CD8-positive, alpha-beta memory T cell (primary cell): ENCODE results near the gene HSD17B14. TPM values are rescaled to one million over a fixed set of nuclear protein-coding genes. Genes with fewer than 3 reads are reported as not detected.

Source experiments
- CTCF ChIA-PET: fragments of 350-600 bp; sonication (Branson Sonifier 250); formaldehyde crosslinking; loops from one replicate; lab custom pipeline; 2021; ENCODE audit warnings: antibody characterized with exemption; lab: Charles Lee
- POLR2A ChIA-PET: fragments of 350-600 bp; sonication (Branson Sonifier 250); formaldehyde crosslinking; loops from one replicate; lab custom pipeline; 2021; ENCODE audit warnings: antibody characterized with exemption; lab: Charles Lee
- DNase-seq, 5 donors: peaks; one replicate each; pipeline versions ENCODE4 v3.0.0 to v3.0.0-alpha.2; 2020 to 2022; ENCODE audit warnings: mixed read lengths in 1 of 5
- H3K27ac ChIP-seq: one replicate; pipeline ENCODE4 v1.7.0; 2013; ENCODE audit warnings: low read depth, mild to moderate bottlenecking, low read length, moderate library complexity
- H3K27me3 ChIP-seq: 2 replicates; pipeline ENCODE4 v1.7.0; 2013; ENCODE audit warnings: low read length, mild to moderate bottlenecking; ENCODE audit not compliant: insufficient read depth, poor library complexity, severe bottlenecking
- H3K36me3 ChIP-seq: 2 replicates; pipeline ENCODE4 v1.7.0; 2013; ENCODE audit warnings: mild to moderate bottlenecking, low read length, moderate library complexity; ENCODE audit not compliant: insufficient read depth
- H3K4me1 ChIP-seq: 2 replicates; pipeline ENCODE4 v1.7.0; 2013; ENCODE audit warnings: mild to moderate bottlenecking, low read length, moderate library complexity; ENCODE audit not compliant: insufficient read depth
- H3K4me3 ChIP-seq: 2 replicates; pipeline ENCODE4 v1.7.0; 2013; ENCODE audit warnings: mild to moderate bottlenecking, low read length
- H3K9me3 ChIP-seq: 2 replicates; pipeline ENCODE4 v1.7.0; 2013; ENCODE audit warnings: mild to moderate bottlenecking, low read length
- H3K27ac Mint-ChIP-seq, 8 donors: one replicate each; pipeline ENCODE4 v1.8.0; 2020 to 2021; ENCODE audit warnings: mixed read lengths in 8 of 8, mild to moderate bottlenecking in 6 of 8, inconsistent platforms in 3 of 8, moderate library complexity in 3 of 8
- H3K27me3 Mint-ChIP-seq, 2 donors: one replicate each; pipeline ENCODE4 v1.8.0; 2020 to 2021; ENCODE audit warnings: mixed read lengths in 2 of 2, mild to moderate bottlenecking in 1 of 2, moderate library complexity in 1 of 2
- H3K36me3 Mint-ChIP-seq, 3 donors: one replicate each; pipeline ENCODE4 v1.8.0; 2020 to 2021; ENCODE audit warnings: mixed read lengths in 3 of 3, inconsistent platforms in 1 of 3, mild to moderate bottlenecking in 1 of 3
- H3K4me1 Mint-ChIP-seq, 3 donors: one replicate each; pipeline ENCODE4 v1.8.0; 2020 to 2021; ENCODE audit warnings: mixed read lengths in 3 of 3, inconsistent platforms in 1 of 3, mild to moderate bottlenecking in 1 of 3
- H3K4me3 Mint-ChIP-seq, 7 donors: one replicate each; pipeline ENCODE4 v1.8.0; 2020 to 2021; ENCODE audit warnings: mixed read lengths in 7 of 7, mild to moderate bottlenecking in 6 of 7, moderate library complexity in 4 of 7, inconsistent platforms in 2 of 7
- H3K9me3 Mint-ChIP-seq, 5 donors: one replicate each; pipeline ENCODE4 v1.8.0; 2020 to 2022; ENCODE audit warnings: mixed read lengths in 5 of 5, mild to moderate bottlenecking in 3 of 5, moderate library complexity in 2 of 5, inconsistent platforms in 1 of 5
- polyA plus RNA-seq: library from polyadenylated mRNA; unstranded; fragments of 300-500 nt; fragmentation: Illumina TruSeq; gene quantifications from one replicate; pipeline ENCODE4 v1.2.3, GENCODE V29; 2021
- total RNA-seq, 2 experiments: library from RNA; stranded (reverse); gene quantifications; one replicate each; pipeline ENCODE4 v1.2.3, GENCODE V29; 2021

Gene HSD17B14
- total and polyA plus RNA-seq, 3 experiments from 2014 or later = 0.18 to 1.1 (median 0.37) TPM

- Mint-ChIP-seq H3K27me3 (peaks cover 7% of the 10 kb centered on the region in 2 donors), H3K27ac (peak overlapping the region in 1 of 8 donors; percentile 28), H3K4me1 (no peaks in the 10 kb centered on the region), H3K4me3 (no peak overlapping the region), H3K36me3 (no peaks in the 10 kb centered on the region), H3K9me3 (no peaks in the 10 kb centered on the region)
- POLR2A ChIA-PET = interaction anchor here (0.6 kb wide), 1 partner anchor 8 kb away, joined by 7 read pairs; no protein-coding TSS in a partner anchor
- Histone ChIP-seq H3K9me3 (no peaks in the 10 kb centered on the region), H3K27ac (no peak overlapping the region), H3K4me1 (no peaks in the 10 kb centered on the region), H3K4me3 (no peak overlapping the region), H3K36me3 (no peaks in the 10 kb centered on the region), H3K27me3 (no peaks in the 10 kb centered on the region)
- no peak for DNase-seq
- CTCF ChIA-PET = no interaction called here
Observed at GRCh38 chr19:48866692-48867091, 30.4 kb upstream of the HSD17B14 start.

GRCh38 chr19:48862827-48863226 is 26.5 kb upstream of the HSD17B14 start:
- POLR2A ChIA-PET = no interaction called here
- Mint-ChIP-seq H3K36me3 (no peaks in the 10 kb centered on the region), H3K27ac (no peak overlapping the region), H3K9me3 (no peaks in the 10 kb centered on the region), H3K4me1 (peaks cover 2 to 4% (median 4%) of the 10 kb centered on the region in 3 donors), H3K4me3 (peak overlapping the region in 1 of 7 donors; percentile 55), H3K27me3 (peaks cover 3% of the 10 kb centered on the region in 2 donors)
- CTCF ChIA-PET = no interaction called here
- Histone ChIP-seq H3K27ac (no peak overlapping the region), H3K36me3 (no peaks in the 10 kb centered on the region), H3K4me3 (no peak overlapping the region), H3K27me3 (no peaks in the 10 kb centered on the region), H3K9me3 (no peaks in the 10 kb centered on the region), H3K4me1 (no peaks in the 10 kb centered on the region)
- no peak for DNase-seq

GRCh38 chr19:48861313-48861712 is 25.0 kb upstream of the HSD17B14 start:
- Mint-ChIP-seq H3K36me3 (no peaks in the 10 kb centered on the region), H3K4me1 (peaks cover 2 to 4% (median 4%) of the 10 kb centered on the region in 3 donors), H3K9me3 (no peaks in the 10 kb centered on the region), H3K4me3 (no peak overlapping the region), H3K27ac (no peak overlapping the region), H3K27me3 (peaks cover 0 to 3% of the 10 kb centered on the region in 2 donors)
- no peaks in the 10 kb centered on the region for H3K4me1 ChIP-seq
- no peaks in the 10 kb centered on the region for H3K27me3 ChIP-seq
- POLR2A ChIA-PET = no interaction called here
- CTCF ChIA-PET = no interaction called here
- H3K4me3 ChIP-seq = no peak overlapping the region
- no peak for DNase-seq
- H3K36me3 ChIP-seq = no peaks in the 10 kb centered on the region
- H3K9me3 ChIP-seq = no peaks in the 10 kb centered on the region
- H3K27ac ChIP-seq = no peak overlapping the region

- Histone ChIP-seq H3K4me1 (no peaks in the 10 kb centered on the region), H3K4me3 (peak overlapping the region; percentile 81), H3K9me3 (no peaks in the 10 kb centered on the region), H3K27ac (peak overlapping the region; percentile 84), H3K36me3 (no peaks in the 10 kb centered on the region), H3K27me3 (no peaks in the 10 kb centered on the region)
- Mint-ChIP-seq H3K4me3 (peak overlapping the region in 5 of 7 donors; percentile 8 to 96 (median 45)), H3K27me3 (no peaks in the 10 kb centered on the region), H3K9me3 (no peaks in the 10 kb centered on the region), H3K27ac (peak overlapping the region in 1 of 8 donors; percentile 17), H3K36me3 (no peaks in the 10 kb centered on the region), H3K4me1 (peaks cover 2 to 4% (median 4%) of the 10 kb centered on the region in 3 donors)
- DNase-seq = no peak
- POLR2A ChIA-PET = no interaction called here
- CTCF ChIA-PET = no interaction called here
Observed at GRCh38 chr19:48859711-48860572, 23.7 kb upstream of the HSD17B14 start.

GRCh38 chr19:48858984-48859710 is 22.9 kb upstream of the HSD17B14 start:
- H3K4me1 Mint-ChIP-seq = peaks cover 2 to 4% (median 4%) of the 10 kb centered on the region in 3 donors

GRCh38 chr19:48856921-48857320 is 20.6 kb upstream of the HSD17B14 start:
- H3K36me3 Mint-ChIP-seq = no peaks in the 10 kb centered on the region
- peaks cover 2 to 4% (median 4%) of the 10 kb centered on the region in 3 donors for H3K4me1 Mint-ChIP-seq
- no peak overlapping the region for H3K27ac ChIP-seq
- H3K9me3 ChIP-seq = no peaks in the 10 kb centered on the region
- no peak overlapping the region for H3K4me3 ChIP-seq
- no peaks in the 10 kb centered on the region for H3K4me1 ChIP-seq
- no peaks in the 10 kb centered on the region for H3K9me3 Mint-ChIP-seq
- H3K27ac Mint-ChIP-seq = no peak overlapping the region
- DNase-seq = no peak
- H3K36me3 ChIP-seq = no peaks in the 10 kb centered on the region
- H3K27me3 ChIP-seq = no peaks in the 10 kb centered on the region
- peak overlapping the region in 1 of 7 donors; percentile 9 for H3K4me3 Mint-ChIP-seq
- no peaks in the 10 kb centered on the region for H3K27me3 Mint-ChIP-seq
- POLR2A ChIA-PET = no interaction called here
- CTCF ChIA-PET = no interaction called here

More at GRCh38 chr19:48858984-48859710, 22.9 kb upstream of the HSD17B14 start:
- ChIA-PET CTCF (interaction anchor here (1.2 kb wide), 1 partner anchor 16 kb away, joined by 6 read pairs; no protein-coding TSS in a partner anchor), POLR2A (interaction anchor here (0.6 kb wide), 2 partner anchors 7 to 68 kb away, joined by 3 to 7 read pairs; no protein-coding TSS in a partner anchor)
- Mint-ChIP-seq H3K27ac (peak overlapping the region; percentile 38 to 96 (median 90)), H3K27me3 (no peaks in the 10 kb centered on the region), H3K36me3 (no peaks in the 10 kb centered on the region), H3K4me3 (peak overlapping the region; percentile 87 to 96 (median 93)), H3K9me3 (no peaks in the 10 kb centered on the region)
- no peaks in the 10 kb centered on the region for H3K36me3 ChIP-seq
- no peaks in the 10 kb centered on the region for H3K27me3 ChIP-seq
- H3K27ac ChIP-seq = peak overlapping the region; percentile 84
- H3K4me3 ChIP-seq = peak overlapping the region; percentile 81
- DNase-seq = peak; percentile 66 to 85 (median 75)
- H3K9me3 ChIP-seq = no peaks in the 10 kb centered on the region
- H3K4me1 ChIP-seq = no peaks in the 10 kb centered on the region

- H3K4me3 ChIP-seq = no peak overlapping the region
- Mint-ChIP-seq H3K4me3 (no peak overlapping the region), H3K36me3 (no peaks in the 10 kb centered on the region), H3K27ac (no peak overlapping the region), H3K27me3 (no peaks in the 10 kb centered on the region), H3K9me3 (no peaks in the 10 kb centered on the region), H3K4me1 (peaks cover under 1 to 2% (median 2%) of the 10 kb centered on the region in 3 donors)
- POLR2A ChIA-PET = no interaction called here
- CTCF ChIA-PET = interaction anchor here (2.8 kb wide), 1 partner anchor 12 kb away, joined by 7 read pairs; no protein-coding TSS in a partner anchor
- no peaks in the 10 kb centered on the region for H3K4me1 ChIP-seq
- no peaks in the 10 kb centered on the region for H3K9me3 ChIP-seq
- H3K36me3 ChIP-seq = no peaks in the 10 kb centered on the region
- no peak overlapping the region for H3K27ac ChIP-seq
- DNase-seq = no peak
- no peaks in the 10 kb centered on the region for H3K27me3 ChIP-seq
Observed at GRCh38 chr19:48854103-48854502, 17.8 kb upstream of the HSD17B14 start.
